Stomach (tissue), 9 donors: Measurements from ENCODE around the gene LCP1. TPM values are rescaled to one million over a fixed set of nuclear protein-coding genes. Genes with fewer than 3 reads are reported as not detected.

Experiments
- DNase-seq, 2 donors: peaks; one replicate each; pipeline versions ENCODE4 v3.0.0 to v3.0.0-alpha.2; 2013 to 2019
- H3K27ac ChIP-seq, 5 donors: fragments of 200-600 bp in 4 of 5; sonication (generic) in 4 of 5; one replicate each; pipeline ENCODE4 v1.5.1; 2013 to 2019; ENCODE audit warnings: mild to moderate bottlenecking in 1 of 5, moderate library complexity in 1 of 5
- H3K27me3 ChIP-seq, 3 donors: fragments of 200-600 bp; sonication (generic); one replicate each; pipeline ENCODE4 v1.5.1; 2017 to 2019; ENCODE audit warnings: mixed run types in 1 of 3
- H3K36me3 ChIP-seq, 4 donors: fragments of 200-600 bp; sonication (generic); 1 replicate in 3 of 4; 2 replicates in 1 of 4; pipeline ENCODE4 v1.5.1; 2016 to 2019
- H3K4me1 ChIP-seq, 4 donors: fragments of 200-600 bp; sonication (generic); one replicate each; pipeline ENCODE4 v1.5.1; 2016 to 2019
- H3K4me3 ChIP-seq, 4 donors: fragments of 200-600 bp; sonication (generic) in 3 of 4; one replicate each; pipeline ENCODE4 v1.5.1; 2016 to 2019; ENCODE audit warnings: mild to moderate bottlenecking in 1 of 4
- H3K9me3 ChIP-seq, 4 donors: fragments of 200-600 bp; sonication (generic); one replicate each; pipeline ENCODE4 v1.5.1; 2016 to 2019
- EP300 ChIP-seq: sonication (generic); formaldehyde crosslinking; IDR thresholded peaks from one replicate; pipeline ENCODE4 v1.6.1; 2017; ENCODE audit warnings: antibody characterized with exemption
- POLR2A ChIP-seq, 4 donors: fragments of 450-650 bp; IDR thresholded peaks; one replicate each; pipeline ENCODE4 v1.6.1; 2016; ENCODE audit warnings: antibody characterized with exemption in 4 of 4, control low read depth in 2 of 4, mild to moderate bottlenecking in 1 of 4, moderate library complexity in 1 of 4
- POLR2AphosphoS5 ChIP-seq, 3 donors: sonication (generic); formaldehyde crosslinking; IDR thresholded peaks; one replicate each; pipeline ENCODE4 v1.6.1; 2016; ENCODE audit warnings: antibody characterized with exemption in 3 of 3
- WGBS, 5 donors: extraction: QIAGEN DNeasy Blood & Tissue Kit in 3 of 5; methylation state at CpG; one replicate each; pipeline versions ENCODE4 v1.1.5 to v1.1.7; 2013 to 2018; 5-methylcytosine and 5-hydroxymethylcytosine counted together
- intact Hi-C: fragments of 100-400 bp; cut with DNase I; formaldehyde crosslinking; loops from one replicate; pipeline ENCODE4 v1.15.1; 2023; ENCODE audit warnings: low total_unique reads
- polyA plus RNA-seq, 3 donors: library from polyadenylated mRNA; stranded (reverse); fragments of 200-250 nt; gene quantifications; one replicate each; pipeline ENCODE4 v1.2.3, GENCODE V29; 2013
- total RNA-seq, 5 donors: library from RNA; depleted of rRNA; stranded (reverse); fragments of >200 nt; gene quantifications; one replicate each; pipeline versions ENCODE4 v1.1.0 to v1.2.3, GENCODE V29; 2014 to 2016
- TF ChIP-seq, protein P1 (sequence below), 7 experiments: fragments of 450-650 bp in 4 of 7; fragments of 200-600 bp in 3 of 7; sonication (generic) in 3 of 7; IDR thresholded peaks; one replicate each; pipeline ENCODE4 v1.5.1; 2016 to 2019; ENCODE audit warnings: antibody characterized with exemption in 7 of 7, control low read depth in 2 of 7, mild to moderate bottlenecking in 1 of 7
- donor health status: healthy with polysubstance abuse.
- donor health status: Bipolar disorder and iron deficiency.
- donor health status: healthy.

LCP1 gene
- total and polyA plus RNA-seq, 8 donors: 10.6 to 44.6 (median 20.0) TPM; not detected in 1

DNA sequence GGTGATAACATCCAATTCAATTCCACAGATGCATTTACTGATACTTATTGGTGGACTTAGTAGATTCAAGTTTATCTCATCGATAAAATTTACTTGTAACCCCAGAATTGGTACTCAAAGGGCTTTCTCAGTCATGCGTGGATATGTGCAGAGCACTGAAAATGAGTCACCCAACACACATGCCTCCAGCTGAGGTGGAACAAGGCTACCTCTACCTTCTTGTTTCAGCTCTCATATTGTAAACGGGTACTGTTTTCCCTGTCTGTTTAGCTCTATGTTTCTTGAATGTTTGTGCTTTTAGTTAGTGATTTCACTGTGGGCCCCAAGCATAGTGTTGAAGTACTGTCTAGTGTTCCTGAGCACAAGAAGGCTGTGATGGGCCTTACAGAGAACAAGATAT is 31.3 kb upstream of the LCP1 start:
- no peak for DNase-seq

DNA sequence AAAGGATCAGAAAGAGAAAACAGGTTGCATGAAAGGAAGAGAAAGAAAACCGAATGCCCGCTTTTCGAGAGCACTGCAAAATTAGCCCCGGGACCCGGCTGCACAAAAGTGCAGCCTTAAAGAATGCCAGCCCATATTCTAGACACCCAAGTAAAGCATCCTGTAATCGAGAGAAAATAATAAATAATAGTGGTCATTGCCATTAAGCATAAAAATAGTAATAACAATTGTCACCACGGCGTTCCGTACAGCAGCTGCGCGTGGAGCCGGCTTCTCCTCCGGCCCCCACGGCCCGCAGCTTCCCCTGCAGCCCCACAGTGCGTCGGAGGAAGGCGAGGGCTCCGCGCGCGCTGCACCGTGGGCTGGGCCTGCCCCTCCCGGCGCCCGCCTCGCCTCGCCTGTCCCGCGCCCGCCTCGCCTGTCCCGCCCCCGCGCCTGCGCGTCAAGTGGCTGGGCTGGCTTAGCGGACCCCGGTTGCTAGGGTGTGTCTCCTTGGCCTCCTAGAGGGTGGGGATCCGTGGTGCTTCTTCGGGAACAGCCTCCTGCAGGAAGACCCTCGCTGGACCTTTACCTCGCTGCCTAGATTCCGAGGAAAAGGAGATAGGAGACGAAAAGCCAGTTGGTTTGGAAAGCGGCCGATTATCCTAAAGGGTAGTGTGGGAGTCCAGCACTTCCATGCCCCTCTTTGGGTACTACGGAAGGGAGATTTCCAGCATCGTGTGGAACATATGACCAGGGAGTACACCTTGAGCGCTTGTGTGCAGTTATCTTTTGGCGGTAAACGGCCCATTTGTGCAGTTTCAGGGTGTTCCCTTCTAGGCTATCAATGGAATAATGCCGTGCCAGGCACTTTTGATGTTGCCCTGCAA is 29.7 kb upstream of the LCP1 start, which contains the start of gene LRRC63:
Gene LRRC63 (plus strand): TSS at position 446 of the 869 bp plus-strand sequence. CDS start 1,107 bp downstream, outside the sequence.
- WGBS, 5 donors: 1 to 3% (median 2%) methylated on average over 43 to 53 of the region's 53 CpGs
- peak; percentile 87 to 93 for DNase-seq
- H3K27me3 ChIP-seq: no peaks in the 10 kb centered on the region
- H3K9me3 ChIP-seq: peaks cover 0 to under 1% (median under 1%) of the 10 kb centered on the region in 4 donors
- H3K36me3 ChIP-seq: no peaks in the 10 kb centered on the region
- H3K27ac ChIP-seq: peak within 1 kb of the TSS in 4 of 5 donors; percentile 52 to 64 (median 61)
- peak within 1 kb of the TSS; percentile 47 to 63 (median 56) for H3K4me3 ChIP-seq
- no peak for TF ChIP-seq EP300
- TF ChIP-seq, protein P1, sequence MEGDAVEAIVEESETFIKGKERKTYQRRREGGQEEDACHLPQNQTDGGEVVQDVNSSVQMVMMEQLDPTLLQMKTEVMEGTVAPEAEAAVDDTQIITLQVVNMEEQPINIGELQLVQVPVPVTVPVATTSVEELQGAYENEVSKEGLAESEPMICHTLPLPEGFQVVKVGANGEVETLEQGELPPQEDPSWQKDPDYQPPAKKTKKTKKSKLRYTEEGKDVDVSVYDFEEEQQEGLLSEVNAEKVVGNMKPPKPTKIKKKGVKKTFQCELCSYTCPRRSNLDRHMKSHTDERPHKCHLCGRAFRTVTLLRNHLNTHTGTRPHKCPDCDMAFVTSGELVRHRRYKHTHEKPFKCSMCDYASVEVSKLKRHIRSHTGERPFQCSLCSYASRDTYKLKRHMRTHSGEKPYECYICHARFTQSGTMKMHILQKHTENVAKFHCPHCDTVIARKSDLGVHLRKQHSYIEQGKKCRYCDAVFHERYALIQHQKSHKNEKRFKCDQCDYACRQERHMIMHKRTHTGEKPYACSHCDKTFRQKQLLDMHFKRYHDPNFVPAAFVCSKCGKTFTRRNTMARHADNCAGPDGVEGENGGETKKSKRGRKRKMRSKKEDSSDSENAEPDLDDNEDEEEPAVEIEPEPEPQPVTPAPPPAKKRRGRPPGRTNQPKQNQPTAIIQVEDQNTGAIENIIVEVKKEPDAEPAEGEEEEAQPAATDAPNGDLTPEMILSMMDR (IDR thresholded peaks at IDR 0.05): no peak
- TF ChIP-seq POLR2A (IDR thresholded peaks at IDR 0.05): no peak
- peak in 2 of 3 donors; percentile 20 to 34 for TF ChIP-seq POLR2AphosphoS5 (IDR thresholded peaks at IDR 0.05)
- intact Hi-C loops: no loop called here
- peaks cover 0 to 20% (median 14%) of the 10 kb centered on the region in 4 donors for H3K4me1 ChIP-seq

More for the DNA sequence above, 31.3 kb upstream of the LCP1 start:
- 79 to 90% (median 80%) methylated on average over 3 of the region's 3 CpGs for WGBS, 5 donors
- H3K36me3 ChIP-seq: no peaks in the 10 kb centered on the region
- H3K4me1 ChIP-seq: peaks cover 0 to 20% (median 14%) of the 10 kb centered on the region in 4 donors
- intact Hi-C loops: no loop called here
- peaks cover 0 to 3% (median 2%) of the 10 kb centered on the region in 4 donors for H3K9me3 ChIP-seq
- H3K4me3 ChIP-seq: no peak overlapping the region
- no peaks in the 10 kb centered on the region for H3K27me3 ChIP-seq
- TF ChIP-seq POLR2A (IDR thresholded peaks at IDR 0.05): no peak
- TF ChIP-seq, protein P1 (IDR thresholded peaks at IDR 0.05): no peak
- no peak for TF ChIP-seq POLR2AphosphoS5 (IDR thresholded peaks at IDR 0.05)
- TF ChIP-seq EP300: no peak
- H3K27ac ChIP-seq: no peak overlapping the region

DNA sequence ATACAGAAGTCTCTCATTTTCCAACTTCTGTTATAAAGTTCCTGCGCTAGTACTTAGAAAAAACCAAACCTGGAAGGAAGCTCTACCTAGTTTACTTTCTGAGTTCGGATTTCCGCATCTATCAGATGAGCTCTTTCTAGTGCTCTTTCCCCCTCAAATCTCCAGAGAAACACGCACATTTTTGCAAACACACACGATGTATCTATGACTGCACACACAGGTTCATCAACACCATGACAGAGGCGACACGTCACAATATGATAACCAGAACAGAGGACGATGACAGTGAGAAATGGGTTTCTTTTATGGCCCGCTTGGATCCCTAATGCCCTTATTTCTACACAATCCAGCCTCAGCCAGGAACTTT is 29.1 kb upstream of the LCP1 start:
- WGBS, 5 donors: 2 to 7% (median 3%) methylated on average over 9 of the region's 9 CpGs
- Histone ChIP-seq H3K9me3 (no peaks in the 10 kb centered on the region), H3K36me3 (no peaks in the 10 kb centered on the region), H3K27ac (peak overlapping the region in 4 of 5 donors; percentile 52 to 64 (median 61)), H3K4me1 (peaks cover 0 to 20% (median 14%) of the 10 kb centered on the region in 4 donors), H3K4me3 (peak overlapping the region; percentile 47 to 63 (median 56)), H3K27me3 (no peaks in the 10 kb centered on the region)
- peak in 1 of 2 donors; percentile 62 for DNase-seq
- intact Hi-C loops: no loop called here
- TF ChIP-seq EP300 (no peak), POLR2AphosphoS5 (IDR thresholded peaks at IDR 0.05) (no peak), POLR2A (IDR thresholded peaks at IDR 0.05) (no peak)
- TF ChIP-seq, protein P1 (IDR thresholded peaks at IDR 0.05): no peak

DNA sequence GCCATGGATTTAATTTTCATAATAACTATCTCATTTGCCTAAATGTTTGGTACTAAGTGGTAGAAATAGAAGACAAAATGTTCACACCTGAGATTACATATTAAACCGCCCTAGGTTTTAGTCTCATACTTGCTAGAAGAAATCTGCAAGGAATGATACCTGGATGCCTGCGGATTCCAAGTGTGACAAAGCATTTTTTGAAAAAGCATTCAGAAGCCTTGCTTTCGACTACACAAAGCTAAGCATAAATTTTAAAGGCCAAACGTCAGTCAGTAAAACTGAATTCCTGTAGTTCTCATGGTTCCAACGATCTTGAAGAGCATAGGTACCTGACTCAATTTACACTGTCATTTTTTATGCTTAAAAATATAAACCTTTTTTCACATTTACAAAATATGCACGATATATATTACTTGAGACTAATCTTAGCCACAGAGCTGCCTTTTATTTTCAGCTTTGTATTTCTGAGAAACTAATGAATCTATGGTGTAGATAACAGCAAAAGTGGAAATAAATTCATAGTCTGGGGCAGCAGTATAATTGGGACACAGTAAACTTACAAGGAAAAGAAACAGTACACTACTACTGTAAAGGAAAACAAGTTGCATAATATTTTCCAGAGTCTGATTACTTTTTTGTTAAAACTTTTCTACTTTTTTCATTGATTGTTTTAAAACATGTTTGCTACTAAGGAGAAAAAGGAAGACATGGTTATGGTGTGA is 28.5 kb upstream of the LCP1 start:
- no peaks in the 10 kb centered on the region for H3K9me3 ChIP-seq
- peaks cover 0 to 24% (median 14%) of the 10 kb centered on the region in 4 donors for H3K4me1 ChIP-seq
- H3K4me3 ChIP-seq: peak overlapping the region in 2 of 4 donors; percentile 51 to 63
- H3K27ac ChIP-seq: peak overlapping the region in 2 of 5 donors; percentile 59 to 64
- no peak for DNase-seq
- no peak for TF ChIP-seq POLR2A (IDR thresholded peaks at IDR 0.05)
- H3K36me3 ChIP-seq: no peaks in the 10 kb centered on the region
- H3K27me3 ChIP-seq: no peaks in the 10 kb centered on the region
- intact Hi-C loops: no loop called here
- WGBS, 5 donors: 67 to 82% (median 70%) methylated on average over 6 of the region's 6 CpGs
